HepG2 (cell line): ENCODE measurements around the gene CTNNAL1. TPM values are rescaled to one million over a fixed set of nuclear protein-coding genes. Genes with fewer than 3 reads are reported as not detected.

ENCODE experiments used
- ATAC-seq: fragments of 200-7000 bp; cut with Tn5 transposase; 3 replicates; pipeline ENCODE4 v1.9.1; 2020; ENCODE audit warnings: mild to moderate bottlenecking, moderate library complexity
- BruUV-seq: library from RNA; stranded (reverse); fragments of 400-500 nt; replicated peaks from 2 replicates; lab custom pipeline; 2021; lab: Mats Ljungman, UMichigan
- CTCF ChIA-PET: fragments of 300-600 bp; formaldehyde crosslinking; extraction: SDS; loops from one replicate; lab custom pipeline; 2021; ENCODE audit warnings: low total read pairs, inconsistent platforms, low intra/inter-chr PET ratio; lab: Yijun Ruan, JAX
- POLR2A ChIA-PET: fragments of 350-600 bp; sonication (Branson Sonifier 250); formaldehyde crosslinking; loops from one replicate; lab custom pipeline; 2020; ENCODE audit warnings: antibody characterized with exemption, inconsistent platforms; lab: Yijun Ruan, JAX
- DNase-seq: peaks from one replicate; pipeline ENCODE4 v3.0.0-alpha.2; 2015; ENCODE audit warnings: low spot score
- FAIRE-seq: peaks from 3 replicates; lab custom pipeline; 2011; peaks lifted over from hg19 to GRCh38; lab: Jason Lieb, UNC
- H2AFZ ChIP-seq: one replicate; pipeline ENCODE4 v1.6.1; 2011; ENCODE audit warnings: low read length, inconsistent platforms
- H3K27ac ChIP-seq: fragments of 300-600 bp; 3 replicates; pipeline ENCODE4 v1.8.0; 2011; ENCODE audit warnings: mixed run types, mild to moderate bottlenecking, mixed read lengths, low read length, inconsistent platforms; ENCODE audit not compliant: insufficient read depth; ENCODE audit errors: extremely low read length
- H3K27me3 ChIP-seq, 2 experiments: fragments of 200-600 bp in 1 of 2; 2 replicates in 1 of 2; 3 replicates in 1 of 2; pipeline versions ENCODE4 v1.6.0 to v1.8.0; 2011; ENCODE audit warnings: low read length in 2 of 2, mild to moderate bottlenecking in 2 of 2, moderate library complexity in 2 of 2, inconsistent platforms in 1 of 2; ENCODE audit not compliant: insufficient read depth in 2 of 2, control insufficient read depth in 1 of 2
- H3K36me3 ChIP-seq, 2 experiments: fragments of 200-600 bp in 1 of 2; replicated peaks in 1 of 2; 2 replicates in 1 of 2; 3 replicates in 1 of 2; pipeline versions ENCODE4 v1.5.1 to v1.8.0; 2011; ENCODE audit warnings: low read length in 2 of 2, inconsistent platforms in 1 of 2; ENCODE audit not compliant: insufficient read depth in 2 of 2, control insufficient read depth in 1 of 2
- H3K4me1 ChIP-seq: 2 replicates; pipeline ENCODE4 v1.5.1; 2012; ENCODE audit warnings: low read length, inconsistent platforms; ENCODE audit not compliant: insufficient read depth
- H3K4me2 ChIP-seq: 2 replicates; pipeline ENCODE4 v1.6.0; 2011; ENCODE audit warnings: low read depth, low read length, inconsistent platforms
- H3K4me3 ChIP-seq, 3 experiments: fragments of 200-600 bp in 1 of 3; sonication (generic), shearing (Covaris generic) in 1 of 3; replicated peaks in 1 of 3; 2 replicates each; pipeline ENCODE4 v1.5.1; 2011 to 2016; ENCODE audit warnings: low read length in 3 of 3, inconsistent platforms in 2 of 3, low read depth in 2 of 3, mild to moderate bottlenecking in 2 of 3, control low read depth in 1 of 3, mixed read lengths in 1 of 3; ENCODE audit not compliant: insufficient read depth in 1 of 3
- H3K79me2 ChIP-seq: one replicate; pipeline ENCODE4 v1.6.1; 2011; ENCODE audit warnings: low read length, inconsistent platforms; ENCODE audit not compliant: insufficient read depth
- H3K9ac ChIP-seq: 2 replicates; pipeline ENCODE4 v1.6.0; 2011; ENCODE audit warnings: mild to moderate bottlenecking, low read depth, low read length, inconsistent platforms; ENCODE audit not compliant: insufficient read depth
- H3K9me3 ChIP-seq: 2 replicates; pipeline ENCODE4 v1.5.1; 2012; ENCODE audit warnings: mild to moderate bottlenecking, low read length
- H4K20me1 ChIP-seq: 2 replicates; pipeline ENCODE4 v1.6.0; 2011; ENCODE audit warnings: inconsistent platforms, mild to moderate bottlenecking, low read length, moderate library complexity; ENCODE audit not compliant: insufficient read depth
- E2F1 ChIP-seq: sonication (generic); formaldehyde crosslinking; IDR thresholded peaks from 2 replicates; pipeline ENCODE4 v1.5.0; 2020; ENCODE audit warnings: missing genetic modification reagents
- KMT2B ChIP-seq: IDR thresholded peaks from 2 replicates; pipeline ENCODE4 v1.6.1; 2016; ENCODE audit warnings: missing genetic modification reagents, missing compliant biosample characterization
- TERF1 ChIP-seq: sonication (generic); formaldehyde crosslinking; IDR thresholded peaks from 2 replicates; pipeline ENCODE4 v1.8.0; 2022; ENCODE audit warnings: mild to moderate bottlenecking, missing genetic modification reagents, moderate library complexity
- USF2 ChIP-seq, 2 experiments: sonication (generic) in 1 of 2; formaldehyde crosslinking in 1 of 2; IDR thresholded peaks; 2 replicates each; pipeline versions ENCODE4 v1.5.1 to v1.6.1; 2011 to 2020; ENCODE audit warnings: borderline replicate concordance in 1 of 2, low read depth in 1 of 2, low read length in 1 of 2, mild to moderate bottlenecking in 1 of 2, missing genetic modification reagents in 1 of 2, moderate library complexity in 1 of 2
- ZHX2 ChIP-seq, 2 experiments: sonication (generic) in 1 of 2; formaldehyde crosslinking in 1 of 2; IDR thresholded peaks; 2 replicates each; pipeline versions ENCODE4 v1.6.1 to v1.9.0; 2014 to 2022; ENCODE audit warnings: antibody characterized with exemption in 1 of 2, borderline replicate concordance in 1 of 2, inconsistent platforms in 1 of 2, low read depth in 1 of 2, missing genetic modification reagents in 1 of 2
- ZNF20 ChIP-seq: sonication (generic); formaldehyde crosslinking; IDR thresholded peaks from 2 replicates; pipeline ENCODE4 v1.4.0; 2020; ENCODE audit warnings: mild to moderate bottlenecking, moderate library complexity, missing genetic modification reagents
- WGBS: methylation state at CpG from one replicate; pipeline ENCODE4 v1.1.6; 2017; ENCODE audit warnings: low lambda C conversion rate; 5-methylcytosine and 5-hydroxymethylcytosine counted together
- in situ Hi-C: cut with HindIII; loops from 2 replicates; pipeline ENCODE4 v1.10.0; 2017; ENCODE audit warnings: low pct_unique_long_range_greater_than_20kb; ENCODE audit not compliant: extremely low pct_ligation_motif_present
- intact Hi-C: fragments of 100-400 bp; cut with micrococcal nuclease; formaldehyde crosslinking; loops from one replicate; pipeline ENCODE4 v1.10.0; 2022; ENCODE audit not compliant: unreplicated experiment
- polyA plus RNA-seq, 8 experiments: library from polyadenylated mRNA; depleted of rRNA in 3 of 8; stranded (reverse) in 7 of 8; unstranded in 1 of 8; fragments of >200 nt; fragmentation: Illumina TruSeq in 4 of 8; extraction: Trizol in 4 of 8; gene quantifications; 2 replicates each; pipeline versions ENCODE4 v1.2.1 to v1.2.3, GENCODE V29; 2011 to 2016; ENCODE audit warnings: low read depth in 4 of 8, missing spikeins in 1 of 8, mixed read lengths in 1 of 8; ENCODE audit not compliant: insufficient read depth in 1 of 8
- total RNA-seq, 5 experiments: library from RNA; depleted of rRNA; stranded (reverse); fragments of >200 nt; fragmentation: Illumina TruSeq; extraction: Trizol; gene quantifications; 2 replicates each; pipeline ENCODE4 v1.2.3, GENCODE V29; 2016; ENCODE audit warnings: low read depth in 1 of 5

CTNNAL1 gene
- total and polyA plus RNA-seq, 2 of the 13 experiments (the other 11 are each of a cell fraction or from before 2014, with no cell fraction given) = 32.0 to 162 TPM

- no peaks in the 10 kb centered on the region for H4K20me1 ChIP-seq
- 98% methylated on average over 4 of the region's 4 CpGs for WGBS
- no peak for FAIRE-seq
- no peak overlapping the region for H3K27ac ChIP-seq
- no peak overlapping the region for H2AFZ ChIP-seq
- no peaks in the 10 kb centered on the region for H3K9me3 ChIP-seq
- no peak for TF ChIP-seq E2F1 (CRISPR knock-in tag)
- no peak for TF ChIP-seq ZNF20 (CRISPR knock-in tag)
- no peak for TF ChIP-seq ZHX2 (IDR thresholded peaks at IDR 0.05; ENCODE audit: low read depth)
- TF ChIP-seq ZHX2 (CRISPR knock-in tag; IDR thresholded peaks at IDR 0.05; ENCODE audit: borderline replicate concordance) = no peak
- no peak for TF ChIP-seq TERF1 (CRISPR knock-in tag)
- TF ChIP-seq KMT2B (CRISPR knock-in tag) = no peak
- no peak for TF ChIP-seq USF2 (IDR thresholded peaks at IDR 0.05; ENCODE audit: low read depth, low read length)
- TF ChIP-seq USF2 (CRISPR knock-in tag; IDR thresholded peaks at IDR 0.05; ENCODE audit: borderline replicate concordance) = no peak
- ChIA-PET POLR2A (no interaction called here), CTCF (no interaction called here)
- H3K4me1 ChIP-seq = peaks cover 7% of the 10 kb centered on the region
- ATAC-seq = no peak
- intact Hi-C loops = no loop called here
- no peak overlapping the region for H3K4me3 ChIP-seq
- H3K27me3 ChIP-seq = no peaks in the 10 kb centered on the region
- peaks cover 6 to 68% of the 10 kb centered on the region in 2 experiments; a peak in 4 of 5 replicates for H3K36me3 ChIP-seq
- H3K4me2 ChIP-seq = no peak overlapping the region
- no peak for DNase-seq
- BruUV-seq = no TSS peak
- in situ Hi-C loops = no loop called here
- no peak overlapping the region for H3K9ac ChIP-seq
- H3K79me2 ChIP-seq = no peaks in the 10 kb centered on the region
These were observed 30.3 kb upstream of the CTNNAL1 start for GRCh38 chr9:109043578-109043977.
